Measurements from ENCODE around the gene S100P. TPM values are rescaled to one million over a fixed set of nuclear protein-coding genes. Genes with fewer than 3 reads are reported as not detected.

The S100P gene
- total and polyA plus RNA-seq, 2 of the 4 experiments (the other 2 are of a cell fraction), result not detected

DNA sequence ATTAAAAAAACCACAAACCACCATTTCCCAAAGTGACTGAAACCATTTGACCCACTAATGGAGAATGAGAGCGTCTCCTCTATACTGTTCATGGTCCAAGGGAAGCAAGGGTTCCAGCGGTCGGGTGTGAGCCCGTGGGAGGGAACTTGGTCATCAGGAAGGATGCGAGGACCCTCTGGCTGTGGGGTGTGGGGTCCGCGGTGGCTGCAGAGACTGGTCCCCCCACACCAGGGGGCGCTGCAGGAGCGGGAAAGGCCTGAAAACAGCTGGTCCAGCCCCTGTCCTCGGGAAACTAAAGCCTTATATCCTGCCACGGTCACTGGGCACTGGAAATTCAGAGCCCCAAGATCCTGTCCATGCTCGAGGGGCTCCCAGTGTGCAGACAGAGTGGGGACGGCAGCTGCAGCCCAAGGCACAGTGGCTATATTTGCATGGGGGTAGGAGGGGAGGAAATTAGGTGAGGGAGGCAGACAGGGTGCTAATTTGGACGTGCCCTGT lies 26.6 kb downstream of the S100P start:
- Histone ChIP-seq H3K9ac (ENCODE audit: low read depth, low read length) (0 out of 2 replicates have a peak overlapping the region, but pooled peaks have one; percentile 21), H2BK20ac (ENCODE audit: low read depth, low read length) (no peak overlapping the region), H3K4ac (ENCODE audit: low read depth, low read length) (no peak overlapping the region), H3K23ac (ENCODE audit: low read depth, low read length) (no peak overlapping the region), H4K91ac (ENCODE audit: insufficient read depth, low read depth, low read length) (no peak overlapping the region), H4K5ac (ENCODE audit: low read depth, low read length) (no peak overlapping the region), H3K4me2 (ENCODE audit: low read depth, low read length) (peak overlapping the region; percentile 84), H3K56ac (ENCODE audit: extremely low read depth, insufficient read depth, low read length) (no peak overlapping the region), H3K9me1 (ENCODE audit: insufficient read depth, low read length) (peaks cover 4% of the 10 kb centered on the region; the same call in 1 of the 2 replicates), H2AK9ac (replicated peaks; ENCODE audit: low read depth, low read length, poor library complexity) (peak overlapping the region; percentile 31), H3K36me3 (ENCODE audit: control insufficient read depth, insufficient read depth, low read length) (no peaks in the 10 kb centered on the region), H3K18ac (ENCODE audit: low read depth, low read length) (no peak overlapping the region), H2AFZ (replicated peaks; ENCODE audit: low read length, poor library complexity) (peak overlapping the region; percentile 89), H4K20me1 (ENCODE audit: insufficient read depth, low read length) (peaks cover 6% of the 10 kb centered on the region; the same call in 1 of the 2 replicates), H3K4me1 (ENCODE audit: control insufficient read depth, insufficient read depth, low read length) (peaks cover 4% of the 10 kb centered on the region; the same call in 1 of the 2 replicates), H2AK5ac (ENCODE audit: low read depth, low read length) (peak overlapping the region; percentile 58; the same call in 1 of the 2 replicates), H3K27me3 (ENCODE audit: control insufficient read depth, insufficient read depth, low read length) (no peaks in the 10 kb centered on the region), H2BK15ac (ENCODE audit: low read depth, low read length) (no peak overlapping the region), H2BK5ac (ENCODE audit: low read depth, low read length, poor library complexity, severe bottlenecking) (no peak overlapping the region), H3K79me1 (ENCODE audit: low read depth in 1 of 2, low read length in 2 of 2) (peaks cover 0 to 19% of the 10 kb centered on the region in 2 experiments; a peak in 2 of 4 replicates), H3K27ac (ENCODE audit: insufficient read depth, low read length) (no peak overlapping the region), H3K14ac (replicated peaks; ENCODE audit: low read depth, low read length) (no peak overlapping the region), H4K8ac (ENCODE audit: low read depth in 2 of 2, low read length in 2 of 2) (peak overlapping the region in 1 of 2 experiments; percentile 42; a peak in 2 of 4 replicates), H3K4me3 (ENCODE audit: insufficient read depth, low read depth, low read length) (no peak overlapping the region), H3K9me3 (ENCODE audit: control insufficient read depth, insufficient read depth, low read length) (no peaks in the 10 kb centered on the region), H2BK120ac (ENCODE audit: low read depth, low read length) (no peak overlapping the region)
- POLR2A ChIA-PET (ENCODE audit: unreplicated experiment), result no interaction called here
- dilution Hi-C loops (cut with HindIII; ENCODE audit: low sequenced_read_pairs, unreplicated experiment), result no loop called here
- CTCF ChIA-PET, result interaction anchor here (0.5 to 1.8 kb wide), 8 partner anchors 12 to 409 kb away, joined by 3 to 15 read pairs (median 4); no protein-coding TSS in a partner anchor
- DNase-seq (peak; percentile 65), ATAC-seq (ENCODE audit: low read depth) (peak; percentile 66)
- BruUV-seq (replicated peaks), result no TSS peak
- intact Hi-C loops (cut with micrococcal nuclease), result loop anchor here (1.0 to 5.0 kb wide), 3 partner anchors 154 to 350 kb away; no protein-coding TSS in a partner anchor
- in situ Hi-C loops (cut with MboI; ENCODE audit: low sequenced_read_pairs), result loop anchor here (5.0 kb wide), 2 partner anchors 157 to 352 kb away; no protein-coding TSS in a partner anchor
- 0% methylated on average over 2 of the region's 14 CpGs; no CpG with 5 or more reads in 1 of the 2 experiments for WGBS, 2 experiments (ENCODE audit: extremely low coverage in 2 of 2, insufficient read length in 1 of 2)
- TF ChIP-seq, protein P1, sequence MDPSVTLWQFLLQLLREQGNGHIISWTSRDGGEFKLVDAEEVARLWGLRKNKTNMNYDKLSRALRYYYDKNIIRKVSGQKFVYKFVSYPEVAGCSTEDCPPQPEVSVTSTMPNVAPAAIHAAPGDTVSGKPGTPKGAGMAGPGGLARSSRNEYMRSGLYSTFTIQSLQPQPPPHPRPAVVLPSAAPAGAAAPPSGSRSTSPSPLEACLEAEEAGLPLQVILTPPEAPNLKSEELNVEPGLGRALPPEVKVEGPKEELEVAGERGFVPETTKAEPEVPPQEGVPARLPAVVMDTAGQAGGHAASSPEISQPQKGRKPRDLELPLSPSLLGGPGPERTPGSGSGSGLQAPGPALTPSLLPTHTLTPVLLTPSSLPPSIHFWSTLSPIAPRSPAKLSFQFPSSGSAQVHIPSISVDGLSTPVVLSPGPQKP (IDR thresholded peaks at IDR 0.05; ENCODE audit: borderline replicate concordance, low read depth, low read length), result no peak
- no peak for TF ChIP-seq MXI1 (IDR thresholded peaks at IDR 0.05; ENCODE audit: borderline replicate concordance, low read depth, low read length)
- TF ChIP-seq BHLHE40 (IDR thresholded peaks at IDR 0.05; ENCODE audit: low read depth, low read length), result no peak
- TF ChIP-seq RAD21 (IDR thresholded peaks at IDR 0.05; ENCODE audit: low read length), result peak; percentile 99
- TF ChIP-seq POLR2A (IDR thresholded peaks at IDR 0.05; ENCODE audit: low read depth, low read length), result peak; percentile 61; the same call in 1 of the 2 replicates
- TF ChIP-seq MAFK (IDR thresholded peaks at IDR 0.05; ENCODE audit: low read depth, low read length), result no peak
- TF ChIP-seq NFE2L2 (IDR thresholded peaks at IDR 0.05; ENCODE audit: low read depth, low read length), result no peak
- TF ChIP-seq, protein P2, sequence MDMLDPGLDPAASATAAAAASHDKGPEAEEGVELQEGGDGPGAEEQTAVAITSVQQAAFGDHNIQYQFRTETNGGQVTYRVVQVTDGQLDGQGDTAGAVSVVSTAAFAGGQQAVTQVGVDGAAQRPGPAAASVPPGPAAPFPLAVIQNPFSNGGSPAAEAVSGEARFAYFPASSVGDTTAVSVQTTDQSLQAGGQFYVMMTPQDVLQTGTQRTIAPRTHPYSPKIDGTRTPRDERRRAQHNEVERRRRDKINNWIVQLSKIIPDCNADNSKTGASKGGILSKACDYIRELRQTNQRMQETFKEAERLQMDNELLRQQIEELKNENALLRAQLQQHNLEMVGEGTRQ (IDR thresholded peaks at IDR 0.05; ENCODE audit: low read depth, low read length), result no peak
- TF ChIP-seq FOS (IDR thresholded peaks at IDR 0.05; ENCODE audit: low read depth, low read length), result no peak
- TF ChIP-seq, protein P3, sequence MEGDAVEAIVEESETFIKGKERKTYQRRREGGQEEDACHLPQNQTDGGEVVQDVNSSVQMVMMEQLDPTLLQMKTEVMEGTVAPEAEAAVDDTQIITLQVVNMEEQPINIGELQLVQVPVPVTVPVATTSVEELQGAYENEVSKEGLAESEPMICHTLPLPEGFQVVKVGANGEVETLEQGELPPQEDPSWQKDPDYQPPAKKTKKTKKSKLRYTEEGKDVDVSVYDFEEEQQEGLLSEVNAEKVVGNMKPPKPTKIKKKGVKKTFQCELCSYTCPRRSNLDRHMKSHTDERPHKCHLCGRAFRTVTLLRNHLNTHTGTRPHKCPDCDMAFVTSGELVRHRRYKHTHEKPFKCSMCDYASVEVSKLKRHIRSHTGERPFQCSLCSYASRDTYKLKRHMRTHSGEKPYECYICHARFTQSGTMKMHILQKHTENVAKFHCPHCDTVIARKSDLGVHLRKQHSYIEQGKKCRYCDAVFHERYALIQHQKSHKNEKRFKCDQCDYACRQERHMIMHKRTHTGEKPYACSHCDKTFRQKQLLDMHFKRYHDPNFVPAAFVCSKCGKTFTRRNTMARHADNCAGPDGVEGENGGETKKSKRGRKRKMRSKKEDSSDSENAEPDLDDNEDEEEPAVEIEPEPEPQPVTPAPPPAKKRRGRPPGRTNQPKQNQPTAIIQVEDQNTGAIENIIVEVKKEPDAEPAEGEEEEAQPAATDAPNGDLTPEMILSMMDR (conservative IDR thresholded peaks at IDR 0.05; ENCODE audit: low read depth, low read length), result peak; percentile 97
- peak; percentile 67; the same call in 1 of the 2 replicates for TF ChIP-seq MAZ (IDR thresholded peaks at IDR 0.05; ENCODE audit: borderline replicate concordance, low read depth, low read length)
- no peak for TF ChIP-seq CHD1 (IDR thresholded peaks at IDR 0.05; ENCODE audit: low read depth, low read length)
- no peak for TF ChIP-seq RCOR1 (IDR thresholded peaks at IDR 0.05; ENCODE audit: insufficient replicate concordance, low read length)
- no peak for TF ChIP-seq CEBPB (IDR thresholded peaks at IDR 0.05; ENCODE audit: low read depth, low read length)
- peak; percentile 98 for TF ChIP-seq SMC3 (IDR thresholded peaks at IDR 0.05; ENCODE audit: low read depth, low read length)
